ENCODE data around the gene DISP3.
A peak's percentile ranks its signal among the peaks of the same experiment; 100 is the strongest.

The DISP3 gene

GRCh38 chr1:11546456-11546855, 67.5 kb downstream of the DISP3 start:
- DNase-seq (ENCODE audit: low read depth), result no peak

- DNase-seq (ENCODE audit: low read depth), result peak; percentile 16
Measured at GRCh38 chr1:11550664-11551283, 71.8 kb downstream of the DISP3 start.

- DNase-seq (ENCODE audit: low read depth), result no peak
Measured at GRCh38 chr1:11558276-11558675, 79.3 kb downstream of the DISP3 start.

GRCh38 chr1:11558871-11559590, 80.1 kb downstream of the DISP3 start:
- DNase-seq (ENCODE audit: low read depth), result no peak

- no peak for DNase-seq (ENCODE audit: low read depth)
Measured at GRCh38 chr1:11559591-11559970, 80.6 kb downstream of the DISP3 start.

- no peak for DNase-seq (ENCODE audit: low read depth)
Measured at GRCh38 chr1:11560061-11560460, 81.1 kb downstream of the DISP3 start.

GRCh38 chr1:11561740-11562139, 82.8 kb downstream of the DISP3 start:
- DNase-seq (ENCODE audit: low read depth), result no peak

- no peak for DNase-seq (ENCODE audit: low read depth)
Measured at GRCh38 chr1:11562664-11563063, 83.7 kb downstream of the DISP3 start.

- DNase-seq (ENCODE audit: low read depth), result no peak
Measured at GRCh38 chr1:11563560-11564069, 84.7 kb downstream of the DISP3 start.

- DNase-seq (ENCODE audit: low read depth), result no peak
Measured at GRCh38 chr1:11564237-11564636, 85.3 kb downstream of the DISP3 start.

- DNase-seq (ENCODE audit: low read depth), result no peak
Measured at GRCh38 chr1:11566042-11566850, 87.3 kb downstream of the DISP3 start.

- no peak for DNase-seq (ENCODE audit: low read depth)
Measured at GRCh38 chr1:11567244-11568065, 88.5 kb downstream of the DISP3 start.

- DNase-seq (ENCODE audit: low read depth), result no peak
Measured at GRCh38 chr1:11568687-11569086, 89.7 kb downstream of the DISP3 start.

- DNase-seq (ENCODE audit: low read depth), result no peak
Measured at GRCh38 chr1:11569551-11569950, 90.6 kb downstream of the DISP3 start.

- DNase-seq (ENCODE audit: low read depth), result no peak
Measured at GRCh38 chr1:11569954-11570353, 91.0 kb downstream of the DISP3 start.

GRCh38 chr1:11570821-11571380, 91.9 kb downstream of the DISP3 start:
- no peak for DNase-seq (ENCODE audit: low read depth)

GRCh38 chr1:11571906-11572616, 93.1 kb downstream of the DISP3 start:
- DNase-seq (ENCODE audit: low read depth), result peak; percentile 8

GRCh38 chr1:11573116-11573692, 94.2 kb downstream of the DISP3 start:
- DNase-seq (ENCODE audit: low read depth), result no peak

- DNase-seq (ENCODE audit: low read depth), result no peak
Measured at GRCh38 chr1:11575553-11575952, 96.6 kb downstream of the DISP3 start.

- DNase-seq (ENCODE audit: low read depth), result no peak
Measured at GRCh38 chr1:11576109-11576875, 97.3 kb downstream of the DISP3 start.
